GM12872 (cell line): ENCODE results near the gene PAK6.
A peak's percentile ranks its signal among the peaks of the same experiment; 100 is the strongest.

Source experiments
- CTCF ChIP-seq: IDR thresholded peaks from 3 replicates; pipeline ENCODE4 v1.5.1; 2011; ENCODE audit warnings: low read depth, mild to moderate bottlenecking, low read length, moderate library complexity; ENCODE audit not compliant: insufficient read depth

The PAK6 gene

GRCh38 chr15:40267670-40268069 is 28.8 kb downstream of the PAK6 start:
- TF ChIP-seq CTCF = no peak

GRCh38 chr15:40269604-40270003 is 30.7 kb downstream of the PAK6 start:
- no peak for TF ChIP-seq CTCF

- TF ChIP-seq CTCF = no peak
These were observed 31.6 kb downstream of the PAK6 start for GRCh38 chr15:40270246-40270995.

GRCh38 chr15:40271685-40272484 is 33.0 kb downstream of the PAK6 start:
- no peak for TF ChIP-seq CTCF

GRCh38 chr15:40272485-40273056 is 33.7 kb downstream of the PAK6 start:
- TF ChIP-seq CTCF = peak; percentile 42; the same call in 2 of the 3 replicates

GRCh38 chr15:40273428-40273827 is 34.6 kb downstream of the PAK6 start:
- TF ChIP-seq CTCF = peak; percentile 15; the same call in 1 of the 3 replicates
